Calu3 (cell line): ENCODE measurements around the gene MACROD2. TPM values are rescaled to one million over a fixed set of nuclear protein-coding genes. Genes with fewer than 3 reads are reported as not detected.

Experiments used
- BruUV-seq: library from RNA; stranded (reverse); fragments of 400-500 nt; replicated peaks from 2 replicates; lab custom pipeline; 2021; lab: Mats Ljungman, UMichigan
- CTCF ChIA-PET: fragments of 300-600 bp; sonication (Branson Sonifier 250); formaldehyde crosslinking; loops from one replicate; lab custom pipeline; 2022; ENCODE audit warnings: antibody characterized with exemption; lab: Charles Lee
- DNase-seq: peaks from one replicate; pipeline ENCODE4 v3.0.0; 2022
- H3K27ac Mint-ChIP-seq: one replicate; pipeline ENCODE4 v1.8.0; 2022; ENCODE audit warnings: mixed read lengths; ENCODE audit not compliant: unreplicated experiment
- H3K27me3 Mint-ChIP-seq: one replicate; pipeline ENCODE4 v1.8.0; 2022; ENCODE audit warnings: mixed read lengths; ENCODE audit not compliant: unreplicated experiment
- H3K36me3 Mint-ChIP-seq: one replicate; pipeline ENCODE4 v1.8.0; 2022; ENCODE audit warnings: mild to moderate bottlenecking, moderate library complexity, mixed read lengths; ENCODE audit not compliant: insufficient read depth, unreplicated experiment
- H3K4me1 Mint-ChIP-seq: one replicate; pipeline ENCODE4 v1.8.0; 2022; ENCODE audit warnings: mild to moderate bottlenecking, low read depth, mixed read lengths; ENCODE audit not compliant: unreplicated experiment
- H3K4me3 Mint-ChIP-seq: one replicate; pipeline ENCODE4 v1.8.0; 2022; ENCODE audit warnings: mild to moderate bottlenecking, low read depth, moderate library complexity, mixed read lengths; ENCODE audit not compliant: unreplicated experiment
- H3K9me3 Mint-ChIP-seq: one replicate; pipeline ENCODE4 v1.8.0; 2022; ENCODE audit warnings: low read depth, mixed read lengths; ENCODE audit not compliant: unreplicated experiment
- CTCF ChIP-seq: fragments of 200-600 bp; IDR thresholded peaks from one replicate; pipeline ENCODE4 v1.8.0; 2022; ENCODE audit warnings: antibody characterized with exemption; ENCODE audit not compliant: unreplicated experiment
- intact Hi-C: fragments of 100-400 bp; cut with micrococcal nuclease; formaldehyde crosslinking; loops from one replicate; pipeline ENCODE4 v1.10.0; 2022; ENCODE audit not compliant: unreplicated experiment
- total RNA-seq: library from RNA; stranded (reverse); gene quantifications from 2 replicates; pipeline ENCODE4 v1.2.3, GENCODE V29; 2022

The MACROD2 gene
- total RNA-seq, 1 experiment from 2014 or later: 29.4 TPM

GRCh38 chr20:15362849-15363248 is 1367.5 kb downstream of the MACROD2 start:
- intact Hi-C loops: no loop called here
- CTCF ChIA-PET: interaction anchor here (0.6 kb wide), 1 partner anchor 18 kb away, joined by 3 read pairs; no protein-coding TSS in a partner anchor
- Mint-ChIP-seq H3K4me3 (no peak overlapping the region), H3K4me1 (no peaks in the 10 kb centered on the region), H3K27me3 (no peaks in the 10 kb centered on the region), H3K36me3 (no peaks in the 10 kb centered on the region), H3K27ac (no peak overlapping the region), H3K9me3 (no peaks in the 10 kb centered on the region)
- no peak for TF ChIP-seq CTCF
- DNase-seq: no peak
- no TSS peak for BruUV-seq

GRCh38 chr20:15364781-15365180 is 1369.5 kb downstream of the MACROD2 start:
- TF ChIP-seq CTCF: no peak
- no peaks in the 10 kb centered on the region for H3K4me1 Mint-ChIP-seq
- no peak overlapping the region for H3K27ac Mint-ChIP-seq
- BruUV-seq: no TSS peak
- H3K36me3 Mint-ChIP-seq: no peaks in the 10 kb centered on the region
- H3K9me3 Mint-ChIP-seq: no peaks in the 10 kb centered on the region
- H3K27me3 Mint-ChIP-seq: no peaks in the 10 kb centered on the region
- CTCF ChIA-PET: no interaction called here
- intact Hi-C loops: no loop called here
- H3K4me3 Mint-ChIP-seq: no peak overlapping the region
- no peak for DNase-seq

DNA sequence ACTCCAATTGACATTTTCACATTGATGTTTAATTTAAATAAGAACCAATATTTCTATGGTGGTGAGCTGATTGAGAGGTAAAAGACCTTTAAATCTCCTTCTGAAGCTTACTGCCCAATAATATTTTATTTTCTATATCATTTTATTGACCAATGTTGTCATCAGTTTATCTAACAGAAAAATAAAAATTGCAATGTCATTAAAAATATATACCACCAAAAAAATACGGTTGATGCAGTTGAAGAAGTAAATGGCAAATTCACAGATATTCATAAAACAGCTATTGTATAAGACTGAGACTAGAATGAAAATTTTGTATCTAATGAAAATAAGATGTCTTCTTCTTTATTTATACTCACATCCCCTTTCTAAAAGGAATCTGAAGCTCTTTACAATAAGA is 1375.1 kb downstream of the MACROD2 start:
- no peaks in the 10 kb centered on the region for H3K9me3 Mint-ChIP-seq
- TF ChIP-seq CTCF: no peak
- BruUV-seq: no TSS peak
- H3K27ac Mint-ChIP-seq: no peak overlapping the region
- no peaks in the 10 kb centered on the region for H3K27me3 Mint-ChIP-seq
- H3K4me1 Mint-ChIP-seq: no peaks in the 10 kb centered on the region
- intact Hi-C loops: no loop called here
- no peaks in the 10 kb centered on the region for H3K36me3 Mint-ChIP-seq
- CTCF ChIA-PET: interaction anchor here (0.6 kb wide), 1 partner anchor 27 kb away, joined by 3 read pairs; no protein-coding TSS in a partner anchor
- no peak overlapping the region for H3K4me3 Mint-ChIP-seq
- no peak for DNase-seq

- H3K36me3 Mint-ChIP-seq: no peaks in the 10 kb centered on the region
- no peaks in the 10 kb centered on the region for H3K4me1 Mint-ChIP-seq
- no peak for TF ChIP-seq CTCF
- BruUV-seq: no TSS peak
- H3K27me3 Mint-ChIP-seq: no peaks in the 10 kb centered on the region
- no peak overlapping the region for H3K27ac Mint-ChIP-seq
- CTCF ChIA-PET: no interaction called here
- H3K9me3 Mint-ChIP-seq: no peaks in the 10 kb centered on the region
- intact Hi-C loops: no loop called here
- DNase-seq: no peak
- no peak overlapping the region for H3K4me3 Mint-ChIP-seq
Observed at GRCh38 chr20:15374682-15375081, 1379.4 kb downstream of the MACROD2 start.
